ENCODE measurements around the gene KSR2. TPM values are rescaled to one million over a fixed set of nuclear protein-coding genes. Genes with fewer than 3 reads are reported as not detected.

The KSR2 gene
- total and polyA plus RNA-seq, 3 experiments from 2014 or later = 0.07 to 0.11 TPM; not detected in 1

- no peaks in the 10 kb centered on the region for H3K9me3 ChIP-seq (ENCODE audit: low read length)
- CTCF ChIA-PET = interaction anchor here (1.4 kb wide), 1 partner anchor 12 kb away, joined by 4 read pairs; no protein-coding TSS in a partner anchor
These were observed 123.4 kb downstream of the KSR2 start for GRCh38 chr12:117845271-117845904.

GRCh38 chr12:117844114-117844830, 124.5 kb downstream of the KSR2 start:
- no peak for DNase-seq
- Histone ChIP-seq H3K9me3 (ENCODE audit: low read length) (no peaks in the 10 kb centered on the region), H3K36me3 (ENCODE audit: insufficient read depth, low read length) (no peaks in the 10 kb centered on the region), H3K27me3 (ENCODE audit: insufficient read depth, low read length, poor library complexity, severe bottlenecking) (no peaks in the 10 kb centered on the region), H3K4me1 (ENCODE audit: insufficient read depth, low read length) (no peaks in the 10 kb centered on the region), H3K27ac (ENCODE audit: low read depth, low read length) (no peak overlapping the region), H3K4me3 (ENCODE audit: low read length) (no peak overlapping the region)
- Mint-ChIP-seq H3K4me3 (no peak overlapping the region), H3K9me3 (peaks cover 2 to 4% (median 4%) of the 10 kb centered on the region in 5 donors), H3K36me3 (peaks cover 0 to 3% (median 0%) of the 10 kb centered on the region in 3 donors), H3K27ac (no peak overlapping the region), H3K4me1 (no peaks in the 10 kb centered on the region), H3K27me3 (peaks cover 19 to 51% of the 10 kb centered on the region in 2 donors)
- ChIA-PET POLR2A (no interaction called here), CTCF (interaction anchor here (0.6 to 1.4 kb wide), 2 partner anchors 9 to 13 kb away, joined by 4 read pairs; no protein-coding TSS in a partner anchor)

More at GRCh38 chr12:117845271-117845904, 123.4 kb downstream of the KSR2 start:
- Histone ChIP-seq H3K4me1 (ENCODE audit: insufficient read depth, low read length) (no peaks in the 10 kb centered on the region), H3K27me3 (ENCODE audit: insufficient read depth, low read length, poor library complexity, severe bottlenecking) (no peaks in the 10 kb centered on the region), H3K27ac (ENCODE audit: low read depth, low read length) (no peak overlapping the region), H3K4me3 (ENCODE audit: low read length) (no peak overlapping the region), H3K36me3 (ENCODE audit: insufficient read depth, low read length) (no peaks in the 10 kb centered on the region)
- Mint-ChIP-seq H3K4me3 (no peak overlapping the region), H3K4me1 (no peaks in the 10 kb centered on the region), H3K27me3 (peaks cover 22 to 57% of the 10 kb centered on the region in 2 donors), H3K9me3 (peaks cover 2 to 4% (median 4%) of the 10 kb centered on the region in 5 donors), H3K27ac (no peak overlapping the region), H3K36me3 (peaks cover 0 to 3% (median 0%) of the 10 kb centered on the region in 3 donors)
- POLR2A ChIA-PET = no interaction called here
- no peak for DNase-seq

GRCh38 chr12:117842630-117843029, 126.2 kb downstream of the KSR2 start:
- no peaks in the 10 kb centered on the region for H3K36me3 ChIP-seq (ENCODE audit: insufficient read depth, low read length)
- no peaks in the 10 kb centered on the region for H3K27me3 ChIP-seq (ENCODE audit: insufficient read depth, low read length, poor library complexity, severe bottlenecking)
- no peak overlapping the region for H3K27ac Mint-ChIP-seq
- H3K9me3 ChIP-seq (ENCODE audit: low read length) = no peaks in the 10 kb centered on the region
- no peak overlapping the region for H3K4me3 ChIP-seq (ENCODE audit: low read length)
- no peak overlapping the region for H3K4me3 Mint-ChIP-seq
- peaks cover 17 to 49% of the 10 kb centered on the region in 2 donors for H3K27me3 Mint-ChIP-seq
- H3K36me3 Mint-ChIP-seq = peaks cover 0 to 3% (median 0%) of the 10 kb centered on the region in 3 donors
- H3K27ac ChIP-seq (ENCODE audit: low read depth, low read length) = no peak overlapping the region
- ChIA-PET POLR2A (no interaction called here), CTCF (no interaction called here)
- H3K9me3 Mint-ChIP-seq = peaks cover 2 to 4% (median 4%) of the 10 kb centered on the region in 5 donors
- no peaks in the 10 kb centered on the region for H3K4me1 ChIP-seq (ENCODE audit: insufficient read depth, low read length)
- no peak for DNase-seq
- H3K4me1 Mint-ChIP-seq = no peaks in the 10 kb centered on the region

GRCh38 chr12:117842220-117842619, 126.6 kb downstream of the KSR2 start:
- ChIA-PET POLR2A (no interaction called here), CTCF (interaction anchor here (1.6 kb wide), 1 partner anchor 15 kb away, joined by 4 read pairs; no protein-coding TSS in a partner anchor)
- Histone ChIP-seq H3K36me3 (ENCODE audit: insufficient read depth, low read length) (no peaks in the 10 kb centered on the region), H3K9me3 (ENCODE audit: low read length) (no peaks in the 10 kb centered on the region), H3K27me3 (ENCODE audit: insufficient read depth, low read length, poor library complexity, severe bottlenecking) (no peaks in the 10 kb centered on the region), H3K4me3 (ENCODE audit: low read length) (no peak overlapping the region), H3K4me1 (ENCODE audit: insufficient read depth, low read length) (no peaks in the 10 kb centered on the region), H3K27ac (ENCODE audit: low read depth, low read length) (no peak overlapping the region)
- no peak for DNase-seq
- Mint-ChIP-seq H3K4me3 (no peak overlapping the region), H3K9me3 (peaks cover 2 to 4% (median 4%) of the 10 kb centered on the region in 5 donors), H3K4me1 (peaks cover 2 to 3% (median 3%) of the 10 kb centered on the region in 3 donors), H3K36me3 (peaks cover 0 to 3% (median 0%) of the 10 kb centered on the region in 3 donors), H3K27me3 (peaks cover 20 to 53% of the 10 kb centered on the region in 2 donors), H3K27ac (no peak overlapping the region)

GRCh38 chr12:117837737-117838050, 131.1 kb downstream of the KSR2 start:
- Mint-ChIP-seq H3K9me3 (no peaks in the 10 kb centered on the region), H3K4me3 (no peak overlapping the region), H3K36me3 (peaks cover 0 to 3% (median 0%) of the 10 kb centered on the region in 3 donors), H3K27me3 (peaks cover 10 to 33% of the 10 kb centered on the region in 2 donors), H3K4me1 (peaks cover 7 to 8% (median 8%) of the 10 kb centered on the region in 3 donors), H3K27ac (no peak overlapping the region)
- H3K4me3 ChIP-seq (ENCODE audit: low read length) = no peak overlapping the region
- no peak for DNase-seq
- no peaks in the 10 kb centered on the region for H3K36me3 ChIP-seq (ENCODE audit: insufficient read depth, low read length)
- CTCF ChIA-PET = interaction anchor here (1.0 to 1.9 kb wide), 5 partner anchors 11 to 624 kb away, joined by 5 to 8 read pairs (median 6); no protein-coding TSS in a partner anchor
- H3K27ac ChIP-seq (ENCODE audit: low read depth, low read length) = no peak overlapping the region
- H3K27me3 ChIP-seq (ENCODE audit: insufficient read depth, low read length, poor library complexity, severe bottlenecking) = no peaks in the 10 kb centered on the region
- POLR2A ChIA-PET = no interaction called here
- H3K4me1 ChIP-seq (ENCODE audit: insufficient read depth, low read length) = no peaks in the 10 kb centered on the region
- no peaks in the 10 kb centered on the region for H3K9me3 ChIP-seq (ENCODE audit: low read length)

GRCh38 chr12:117836999-117837736, 131.6 kb downstream of the KSR2 start:
- H3K27ac Mint-ChIP-seq = no peak overlapping the region
- Histone ChIP-seq H3K27ac (ENCODE audit: low read depth, low read length) (no peak overlapping the region), H3K4me1 (ENCODE audit: insufficient read depth, low read length) (no peaks in the 10 kb centered on the region), H3K27me3 (ENCODE audit: insufficient read depth, low read length, poor library complexity, severe bottlenecking) (no peaks in the 10 kb centered on the region), H3K36me3 (ENCODE audit: insufficient read depth, low read length) (no peaks in the 10 kb centered on the region), H3K9me3 (ENCODE audit: low read length) (no peaks in the 10 kb centered on the region), H3K4me3 (ENCODE audit: low read length) (no peak overlapping the region)
- peaks cover 0 to 2% (median 0%) of the 10 kb centered on the region in 3 donors for H3K36me3 Mint-ChIP-seq
- H3K4me3 Mint-ChIP-seq = peak overlapping the region in 5 of 7 donors; percentile 1 to 52 (median 33)
- H3K27me3 Mint-ChIP-seq = peaks cover 13 to 31% of the 10 kb centered on the region in 2 donors
- ChIA-PET CTCF (interaction anchor here (1.0 to 1.9 kb wide), 6 partner anchors 10 to 624 kb away, joined by 3 to 8 read pairs (median 6); no protein-coding TSS in a partner anchor), POLR2A (no interaction called here)
- no peaks in the 10 kb centered on the region for H3K9me3 Mint-ChIP-seq
- DNase-seq = peak; percentile 37 to 72 (median 52)
- peaks cover 7 to 8% (median 8%) of the 10 kb centered on the region in 3 donors for H3K4me1 Mint-ChIP-seq

- Mint-ChIP-seq H3K4me1 (peaks cover 7 to 8% (median 8%) of the 10 kb centered on the region in 3 donors), H3K9me3 (no peaks in the 10 kb centered on the region), H3K4me3 (peak overlapping the region in 1 of 7 donors; percentile 33), H3K36me3 (no peaks in the 10 kb centered on the region), H3K27me3 (peaks cover 13 to 27% of the 10 kb centered on the region in 2 donors), H3K27ac (no peak overlapping the region)
- ChIA-PET CTCF (interaction anchor here (1.0 to 1.9 kb wide), 4 partner anchors 10 to 623 kb away, joined by 3 to 6 read pairs (median 6); no protein-coding TSS in a partner anchor), POLR2A (no interaction called here)
- Histone ChIP-seq H3K36me3 (ENCODE audit: insufficient read depth, low read length) (no peaks in the 10 kb centered on the region), H3K4me3 (ENCODE audit: low read length) (no peak overlapping the region), H3K4me1 (ENCODE audit: insufficient read depth, low read length) (no peaks in the 10 kb centered on the region), H3K9me3 (ENCODE audit: low read length) (no peaks in the 10 kb centered on the region), H3K27me3 (ENCODE audit: insufficient read depth, low read length, poor library complexity, severe bottlenecking) (no peaks in the 10 kb centered on the region), H3K27ac (ENCODE audit: low read depth, low read length) (no peak overlapping the region)
- no peak for DNase-seq
These were observed 132.3 kb downstream of the KSR2 start for GRCh38 chr12:117836476-117836875.

All from CD8-positive, alpha-beta memory T cell (primary cell).